IMR-90 (cell line): ENCODE results near the gene ST3GAL4.

ENCODE experiments used
- CEBPB ChIP-seq: IDR thresholded peaks from 2 replicates; pipeline ENCODE4 v1.6.1; 2012; ENCODE audit warnings: low read depth, low read length, improper control_type of control experiment
- MAFK ChIP-seq: IDR thresholded peaks from 2 replicates; pipeline ENCODE4 v1.6.1; 2012; ENCODE audit warnings: low read depth, low read length, improper control_type of control experiment
- MAZ ChIP-seq: IDR thresholded peaks from 2 replicates; pipeline ENCODE4 v1.6.1; 2012; ENCODE audit warnings: low read depth, mild to moderate bottlenecking, low read length, improper control_type of control experiment, moderate library complexity, borderline replicate concordance
- MXI1 ChIP-seq: IDR thresholded peaks from 2 replicates; pipeline ENCODE4 v1.6.1; 2012; ENCODE audit warnings: low read depth, mild to moderate bottlenecking, low read length, moderate library complexity, borderline replicate concordance
- POLR2A ChIP-seq: IDR thresholded peaks from 2 replicates; pipeline ENCODE4 v1.6.1; 2012; ENCODE audit warnings: mild to moderate bottlenecking, low read depth, low read length
- RAD21 ChIP-seq: IDR thresholded peaks from 2 replicates; pipeline ENCODE4 v1.6.1; 2012; ENCODE audit warnings: low read length, improper control_type of control experiment
- SMC3 ChIP-seq: fragments of 150-350 bp; IDR thresholded peaks from 2 replicates; pipeline ENCODE4 v1.6.1; 2016; ENCODE audit warnings: low read depth, mild to moderate bottlenecking, antibody characterized with exemption, low read length, moderate library complexity
- TF ChIP-seq, protein P1 (sequence below): conservative IDR thresholded peaks from 2 replicates; pipeline ENCODE4 v1.5.1; 2012; ENCODE audit warnings: mild to moderate bottlenecking, low read depth, low read length, improper control_type of control experiment

- TF ChIP-seq, protein P1, sequence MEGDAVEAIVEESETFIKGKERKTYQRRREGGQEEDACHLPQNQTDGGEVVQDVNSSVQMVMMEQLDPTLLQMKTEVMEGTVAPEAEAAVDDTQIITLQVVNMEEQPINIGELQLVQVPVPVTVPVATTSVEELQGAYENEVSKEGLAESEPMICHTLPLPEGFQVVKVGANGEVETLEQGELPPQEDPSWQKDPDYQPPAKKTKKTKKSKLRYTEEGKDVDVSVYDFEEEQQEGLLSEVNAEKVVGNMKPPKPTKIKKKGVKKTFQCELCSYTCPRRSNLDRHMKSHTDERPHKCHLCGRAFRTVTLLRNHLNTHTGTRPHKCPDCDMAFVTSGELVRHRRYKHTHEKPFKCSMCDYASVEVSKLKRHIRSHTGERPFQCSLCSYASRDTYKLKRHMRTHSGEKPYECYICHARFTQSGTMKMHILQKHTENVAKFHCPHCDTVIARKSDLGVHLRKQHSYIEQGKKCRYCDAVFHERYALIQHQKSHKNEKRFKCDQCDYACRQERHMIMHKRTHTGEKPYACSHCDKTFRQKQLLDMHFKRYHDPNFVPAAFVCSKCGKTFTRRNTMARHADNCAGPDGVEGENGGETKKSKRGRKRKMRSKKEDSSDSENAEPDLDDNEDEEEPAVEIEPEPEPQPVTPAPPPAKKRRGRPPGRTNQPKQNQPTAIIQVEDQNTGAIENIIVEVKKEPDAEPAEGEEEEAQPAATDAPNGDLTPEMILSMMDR = no peak
- TF ChIP-seq RAD21 = no peak
- no peak for TF ChIP-seq MXI1
- no peak for TF ChIP-seq POLR2A
- TF ChIP-seq MAZ = no peak
- no peak for TF ChIP-seq MAFK
- no peak for TF ChIP-seq SMC3
- no peak for TF ChIP-seq CEBPB
These were observed 8.3 kb downstream of the ST3GAL4 start for GRCh38 chr11:126363706-126364248.
